Neural progenitor cell (in vitro differentiated cells): Measurements from ENCODE around the gene SLC25A42. TPM values are rescaled to one million over a fixed set of nuclear protein-coding genes. Genes with fewer than 3 reads are reported as not detected.

Source experiments
- DNase-seq: peaks from one replicate; pipeline ENCODE4 v3.0.0-alpha.2; 2016; ENCODE audit warnings: low spot score
- H2AFZ ChIP-seq: fragments of 200-600 bp; sonication (generic); replicated peaks from 2 replicates; pipeline ENCODE4 v1.6.1; 2016; ENCODE audit warnings: antibody characterized with exemption
- H3F3A ChIP-seq: fragments of 200-600 bp; sonication (generic); 2 replicates; pipeline ENCODE4 v1.6.1; 2016; ENCODE audit warnings: antibody characterized with exemption, low read depth
- H3K27ac ChIP-seq: fragments of 200-600 bp; sonication (generic); 2 replicates; pipeline ENCODE4 v1.5.1; 2016; ENCODE audit warnings: mild to moderate bottlenecking
- H3K27me3 ChIP-seq: fragments of 200-600 bp; sonication (generic); 2 replicates; pipeline ENCODE4 v1.6.1; 2016; ENCODE audit warnings: mild to moderate bottlenecking, moderate library complexity
- H3K36me3 ChIP-seq: fragments of 200-600 bp; sonication (generic); 2 replicates; pipeline ENCODE4 v1.5.1; 2016
- H3K4me1 ChIP-seq: fragments of 200-600 bp; sonication (generic); 2 replicates; pipeline ENCODE4 v1.6.1; 2016; ENCODE audit warnings: mixed run types
- H3K4me2 ChIP-seq: fragments of 200-600 bp; sonication (generic); 2 replicates; pipeline ENCODE4 v1.6.1; 2016
- H3K4me3 ChIP-seq: fragments of 200-600 bp; sonication (generic); 2 replicates; pipeline ENCODE4 v1.5.1; 2016
- H3K79me2 ChIP-seq: fragments of 200-600 bp; sonication (generic); 2 replicates; pipeline ENCODE4 v1.6.1; 2016; ENCODE audit warnings: low read depth
- H3K9ac ChIP-seq: fragments of 200-600 bp; sonication (generic); 2 replicates; pipeline ENCODE4 v1.6.1; 2016
- H3K9me3 ChIP-seq: fragments of 200-600 bp; sonication (generic); 2 replicates; pipeline ENCODE4 v1.5.1; 2016; ENCODE audit warnings: low read depth
- H4K20me1 ChIP-seq: fragments of 200-600 bp; sonication (generic); 2 replicates; pipeline ENCODE4 v1.6.1; 2016; ENCODE audit warnings: low read depth
- H3K27ac Mint-ChIP-seq: 3 replicates; pipeline ENCODE4 v1.8.0; 2021; ENCODE audit warnings: mixed read lengths
- H3K27me3 Mint-ChIP-seq: 2 replicates; pipeline ENCODE4 v1.8.0; 2022; ENCODE audit warnings: low read depth, mild to moderate bottlenecking, inconsistent platforms, moderate library complexity, mixed read lengths; ENCODE audit not compliant: insufficient read depth
- H3K36me3 Mint-ChIP-seq: 3 replicates; pipeline ENCODE4 v1.8.0; 2021; ENCODE audit warnings: mixed read lengths
- H3K4me1 Mint-ChIP-seq: 3 replicates; pipeline ENCODE4 v1.8.0; 2021; ENCODE audit warnings: mixed read lengths
- H3K4me3 Mint-ChIP-seq: 3 replicates; pipeline ENCODE4 v1.8.0; 2021; ENCODE audit warnings: mild to moderate bottlenecking, moderate library complexity, mixed read lengths
- H3K9me3 Mint-ChIP-seq: 3 replicates; pipeline ENCODE4 v1.8.0; 2020; ENCODE audit warnings: mixed read lengths
- EZH2 ChIP-seq: fragments of 200-600 bp; sonication (generic); IDR thresholded peaks from 2 replicates; pipeline ENCODE4 v1.6.1; 2017; ENCODE audit warnings: antibody characterized with exemption, mild to moderate bottlenecking, moderate library complexity
- EZH2phosphoT487 ChIP-seq: fragments of 200-600 bp; sonication (generic); IDR thresholded peaks from 2 replicates; pipeline ENCODE4 v1.6.1; 2017; ENCODE audit warnings: antibody characterized with exemption
- total RNA-seq: library from RNA; depleted of rRNA; stranded (reverse); fragments of >200 nt; gene quantifications from 2 replicates; pipeline ENCODE4 v1.2.3, GENCODE V29; 2015; ENCODE audit warnings: low replicate concordance
- TF ChIP-seq, protein P1 (sequence below): fragments of 200-600 bp; sonication (generic); IDR thresholded peaks from 2 replicates; pipeline ENCODE4 v1.5.1; 2017; ENCODE audit warnings: antibody characterized with exemption, mild to moderate bottlenecking

The SLC25A42 gene
- total RNA-seq, 1 donor from 2014 or later = 4.0 TPM

DNA sequence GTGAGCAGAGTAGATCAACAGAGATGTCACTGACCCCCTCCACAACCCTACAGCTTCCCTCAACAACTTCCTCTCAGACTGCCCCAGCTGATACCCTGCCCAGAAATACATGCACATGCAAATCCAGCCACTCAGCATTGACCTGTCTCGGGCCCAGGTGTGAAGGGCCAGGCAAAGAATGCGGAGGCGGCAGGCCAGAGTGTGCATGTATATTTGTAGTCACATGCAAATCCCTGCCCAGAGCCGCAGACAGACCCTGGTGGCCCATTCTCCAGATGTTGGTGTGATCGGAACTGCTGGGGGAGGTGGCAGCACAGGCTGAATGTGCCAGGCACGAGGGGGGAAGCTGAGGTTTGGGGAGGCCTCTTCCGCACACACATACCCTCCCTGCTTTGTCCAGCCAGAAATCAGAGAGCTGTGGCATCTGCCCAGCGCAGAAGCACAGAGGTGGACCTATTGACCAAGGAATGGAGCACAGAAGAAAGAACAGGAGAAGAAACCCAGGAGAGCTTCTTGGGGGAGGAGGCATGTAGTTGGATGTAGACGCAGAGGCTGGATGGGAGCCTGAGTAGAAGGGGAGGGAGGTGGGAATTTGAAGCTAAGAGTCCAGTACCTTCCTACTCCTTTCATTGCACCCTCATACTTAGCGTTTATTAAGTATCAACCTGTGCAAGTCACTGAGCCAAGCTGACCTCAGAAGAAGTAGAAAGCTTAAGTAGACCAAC lies 91.9 kb downstream of the SLC25A42 start:
- H2AFZ ChIP-seq = no peak overlapping the region

DNA sequence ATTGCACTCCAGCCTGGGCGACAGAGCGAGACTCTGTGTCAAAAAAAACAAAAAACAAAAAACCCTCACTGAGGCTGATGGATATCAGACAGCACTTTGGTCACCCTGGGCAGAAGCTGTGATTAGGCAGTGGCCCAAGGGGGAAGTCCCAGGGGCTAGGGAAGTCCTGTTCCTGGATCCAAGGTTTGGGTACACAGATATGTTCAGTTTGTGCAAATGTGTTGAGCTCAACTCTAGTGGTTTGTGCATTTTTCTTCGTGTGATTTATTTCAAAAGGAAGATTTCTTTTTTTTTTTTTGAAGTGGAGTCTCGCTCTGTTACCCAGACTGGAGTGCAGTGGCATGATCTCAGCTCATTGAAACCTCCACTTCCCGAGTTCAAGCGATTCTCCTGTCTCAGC lies 94.0 kb downstream of the SLC25A42 start:
- no peak for TF ChIP-seq EZH2phosphoT487
- TF ChIP-seq, protein P1, sequence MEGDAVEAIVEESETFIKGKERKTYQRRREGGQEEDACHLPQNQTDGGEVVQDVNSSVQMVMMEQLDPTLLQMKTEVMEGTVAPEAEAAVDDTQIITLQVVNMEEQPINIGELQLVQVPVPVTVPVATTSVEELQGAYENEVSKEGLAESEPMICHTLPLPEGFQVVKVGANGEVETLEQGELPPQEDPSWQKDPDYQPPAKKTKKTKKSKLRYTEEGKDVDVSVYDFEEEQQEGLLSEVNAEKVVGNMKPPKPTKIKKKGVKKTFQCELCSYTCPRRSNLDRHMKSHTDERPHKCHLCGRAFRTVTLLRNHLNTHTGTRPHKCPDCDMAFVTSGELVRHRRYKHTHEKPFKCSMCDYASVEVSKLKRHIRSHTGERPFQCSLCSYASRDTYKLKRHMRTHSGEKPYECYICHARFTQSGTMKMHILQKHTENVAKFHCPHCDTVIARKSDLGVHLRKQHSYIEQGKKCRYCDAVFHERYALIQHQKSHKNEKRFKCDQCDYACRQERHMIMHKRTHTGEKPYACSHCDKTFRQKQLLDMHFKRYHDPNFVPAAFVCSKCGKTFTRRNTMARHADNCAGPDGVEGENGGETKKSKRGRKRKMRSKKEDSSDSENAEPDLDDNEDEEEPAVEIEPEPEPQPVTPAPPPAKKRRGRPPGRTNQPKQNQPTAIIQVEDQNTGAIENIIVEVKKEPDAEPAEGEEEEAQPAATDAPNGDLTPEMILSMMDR = no peak
- TF ChIP-seq EZH2 = no peak
- Mint-ChIP-seq H3K27me3 (peaks cover 5% of the 10 kb centered on the region), H3K4me1 (no peaks in the 10 kb centered on the region), H3K27ac (no peak overlapping the region), H3K36me3 (no peaks in the 10 kb centered on the region), H3K9me3 (no peaks in the 10 kb centered on the region), H3K4me3 (no peak overlapping the region)
- Histone ChIP-seq H3K4me1 (no peaks in the 10 kb centered on the region), H3K4me3 (no peak overlapping the region), H3K4me2 (no peak overlapping the region), H3K9me3 (no peaks in the 10 kb centered on the region), H3K79me2 (no peaks in the 10 kb centered on the region), H2AFZ (no peak overlapping the region), H3F3A (no peaks in the 10 kb centered on the region), H3K27ac (no peak overlapping the region), H3K27me3 (no peaks in the 10 kb centered on the region), H4K20me1 (no peaks in the 10 kb centered on the region), H3K9ac (no peak overlapping the region), H3K36me3 (no peaks in the 10 kb centered on the region)
- DNase-seq = no peak

More for the DNA sequence above, 91.9 kb downstream of the SLC25A42 start:
- H3K27me3 Mint-ChIP-seq = peaks cover 4% of the 10 kb centered on the region
- Histone ChIP-seq H3K27ac (no peak overlapping the region), H3F3A (no peaks in the 10 kb centered on the region), H3K27me3 (no peaks in the 10 kb centered on the region), H3K36me3 (no peaks in the 10 kb centered on the region), H4K20me1 (no peaks in the 10 kb centered on the region), H3K4me3 (no peak overlapping the region), H3K4me1 (no peaks in the 10 kb centered on the region), H3K79me2 (no peaks in the 10 kb centered on the region), H3K4me2 (no peak overlapping the region), H3K9ac (no peak overlapping the region), H3K9me3 (no peaks in the 10 kb centered on the region)
- no peak overlapping the region for H3K27ac Mint-ChIP-seq
- TF ChIP-seq, protein P1 = no peak
- TF ChIP-seq EZH2 = no peak
- no peaks in the 10 kb centered on the region for H3K4me1 Mint-ChIP-seq
- H3K9me3 Mint-ChIP-seq = no peaks in the 10 kb centered on the region
- no peak for DNase-seq
- H3K36me3 Mint-ChIP-seq = no peaks in the 10 kb centered on the region
- no peak overlapping the region for H3K4me3 Mint-ChIP-seq

DNA sequence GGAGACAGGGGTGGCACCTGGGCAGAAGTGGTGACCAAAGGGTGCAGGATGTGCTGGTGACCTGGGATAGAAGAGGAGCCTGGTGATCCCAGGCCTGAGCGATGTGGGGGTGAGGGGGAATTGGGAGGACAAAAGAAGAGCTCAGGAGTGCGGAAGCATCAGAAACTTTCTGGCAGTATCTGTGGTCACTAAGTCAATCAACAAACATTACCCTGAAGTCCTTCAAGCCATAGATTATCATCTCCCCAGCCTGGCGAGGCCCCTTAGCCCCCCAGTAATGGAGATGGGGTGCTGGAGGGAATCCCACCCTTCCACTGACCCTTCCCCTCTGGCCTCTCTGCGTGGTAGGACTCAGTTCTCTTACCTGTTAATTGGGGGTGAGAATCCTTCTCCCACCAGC lies 95.7 kb downstream of the SLC25A42 start:
- no peaks in the 10 kb centered on the region for H3K4me1 ChIP-seq
- no peaks in the 10 kb centered on the region for H3K36me3 ChIP-seq
- no peaks in the 10 kb centered on the region for H3K4me1 Mint-ChIP-seq
- H3K9ac ChIP-seq = no peak overlapping the region
- H2AFZ ChIP-seq = no peak overlapping the region
- no peaks in the 10 kb centered on the region for H3K27me3 ChIP-seq
- peak overlapping the region; percentile 30 for H3K4me3 Mint-ChIP-seq
- no peak overlapping the region for H3K27ac ChIP-seq
- no peaks in the 10 kb centered on the region for H3K36me3 Mint-ChIP-seq
- no peaks in the 10 kb centered on the region for H3K9me3 Mint-ChIP-seq
- H3K9me3 ChIP-seq = no peaks in the 10 kb centered on the region
- H4K20me1 ChIP-seq = no peaks in the 10 kb centered on the region
- H3K4me2 ChIP-seq = no peak overlapping the region
- H3K79me2 ChIP-seq = no peaks in the 10 kb centered on the region
- no peaks in the 10 kb centered on the region for H3F3A ChIP-seq
- TF ChIP-seq, protein P1 = no peak
- TF ChIP-seq EZH2phosphoT487 (no peak), EZH2 (no peak)
- no peak overlapping the region for H3K4me3 ChIP-seq
- no peak for DNase-seq
- no peak overlapping the region for H3K27ac Mint-ChIP-seq
- peaks cover 5% of the 10 kb centered on the region for H3K27me3 Mint-ChIP-seq
